ENCODE data around the gene NOS2. TPM values are rescaled to one million over a fixed set of nuclear protein-coding genes. Genes with fewer than 3 reads are reported as not detected.
"Not testable (repeated sequence)": the region's sequence is repeated elsewhere in the genome, so short reads cannot be mapped to it uniquely, and the experiment has no call there.

NOS2 gene
- under 1 TPM in 5 of 6 donors, not detected in 1; 0.03 to 0.43 (median 0.06) TPM for total RNA-seq
- polyA plus RNA-seq: under 1 TPM; 0.08 to 0.38 TPM

GRCh38 chr17:27800522-27800921 lies at the start of gene NOS2:
TSS of gene NOS2 (minus strand) at chr17:27800529. CDS start at chr17:27798809, 1,720 bp downstream.
- Histone ChIP-seq H3K4me3 (no peak within 1 kb of the TSS), H3K27ac (no peak within 1 kb of the TSS), H3K9me3 (no peaks in the 10 kb centered on the region), H3K27me3 (no peaks in the 10 kb centered on the region), H3K4me1 (no peaks in the 10 kb centered on the region), H3K36me3 (no peaks in the 10 kb centered on the region)
- no peak for FAIRE-seq
- no peak for DNase-seq
- WGBS, 2 donors: 33 to 42% methylated on average over 1 of the region's 1 CpG
- ATAC-seq: no peak
- TF ChIP-seq CTCF (IDR thresholded peaks at IDR 0.05): no peak
- intact Hi-C loops (cut with DNase I): loop anchor here (5.0 to 10.0 kb wide), 3 partner anchors 74 to 454 kb away; no protein-coding TSS in a partner anchor

GRCh38 chr17:27849474-27850185 lies 49.3 kb upstream of the NOS2 start:
- Histone ChIP-seq H3K36me3 (no peaks in the 10 kb centered on the region), H3K9me3 (no peaks in the 10 kb centered on the region), H3K4me3 (no peak overlapping the region), H3K4me1 (peaks cover 0 to 5% (median 3%) of the 10 kb centered on the region in 3 donors), H3K27ac (no peak overlapping the region), H3K27me3 (no peaks in the 10 kb centered on the region)
- 77 to 85% methylated on average over 9 of the region's 9 CpGs for WGBS, 2 donors
- no peak for TF ChIP-seq CTCF (IDR thresholded peaks at IDR 0.05)
- FAIRE-seq (no peak), ATAC-seq (no peak), DNase-seq (no peak)
- intact Hi-C loops (cut with DNase I): no loop called here

GRCh38 chr17:27848931-27849330 lies 48.6 kb upstream of the NOS2 start:
- no peaks in the 10 kb centered on the region for H3K27me3 ChIP-seq
- H3K4me1 ChIP-seq: peaks cover 0 to 5% (median 3%) of the 10 kb centered on the region in 3 donors
- H3K4me3 ChIP-seq: no peak overlapping the region
- whole genome bisulfite sequencing, 2 donors: 90% methylated on average over 3 of the region's 3 CpGs
- no peak for FAIRE-seq
- ATAC-seq: no peak
- TF ChIP-seq CTCF (IDR thresholded peaks at IDR 0.05): no peak
- no peak for DNase-seq
- no peak overlapping the region for H3K27ac ChIP-seq
- no peaks in the 10 kb centered on the region for H3K9me3 ChIP-seq
- intact Hi-C loops (cut with DNase I): no loop called here
- no peaks in the 10 kb centered on the region for H3K36me3 ChIP-seq

- DNase-seq; H3K9me3 ChIP-seq; H3K27ac ChIP-seq; FAIRE-seq; H3K4me3 ChIP-seq; intact Hi-C loops (cut with DNase I); H3K4me1 ChIP-seq; H3K36me3 ChIP-seq; ATAC-seq; H3K27me3 ChIP-seq: not testable (repeated sequence)
- WGBS, 2 donors: 90 to 97% methylated on average over 11 of the region's 11 CpGs
Measured at GRCh38 chr17:27846808-27847307, 46.5 kb upstream of the NOS2 start.

GRCh38 chr17:27846042-27846655 lies 45.8 kb upstream of the NOS2 start:
- 84 to 88% methylated on average over 23 of the region's 23 CpGs for WGBS, 2 donors
- Histone ChIP-seq H3K27me3 (no peaks in the 10 kb centered on the region), H3K4me3 (no peak overlapping the region), H3K36me3 (no peaks in the 10 kb centered on the region), H3K9me3 (no peaks in the 10 kb centered on the region), H3K27ac (no peak overlapping the region), H3K4me1 (peaks cover 0 to 5% (median 3%) of the 10 kb centered on the region in 3 donors)
- FAIRE-seq (no peak), DNase-seq (no peak), ATAC-seq (no peak)
- intact Hi-C loops (cut with DNase I): no loop called here
- TF ChIP-seq CTCF (IDR thresholded peaks at IDR 0.05): no peak
